Right lobe of liver (tissue), 4 donors: ENCODE data around the gene NDUFAF2.

Experiments used
- CTCF ChIP-seq, 4 donors: fragments of 200-600 bp in 3 of 4; fragments of 450-650 bp in 1 of 4; IDR thresholded peaks; one replicate each; pipeline versions ENCODE4 v1.5.1 to v1.8.0; 2016 to 2022; ENCODE audit warnings: antibody characterized with exemption in 4 of 4, mild to moderate bottlenecking in 2 of 4
- POLR2A ChIP-seq: fragments of 450-650 bp; IDR thresholded peaks from one replicate; pipeline ENCODE4 v1.6.1; 2017; ENCODE audit warnings: antibody characterized with exemption, mild to moderate bottlenecking
- donor health status: DM: no; HTN: no; CAD: no.
- donor health status: DM: no; HTN: no; CAD: no.
- donor health status: DM: no; HTN: yes; CAD: no.

- TF ChIP-seq POLR2A (no peak), CTCF (IDR thresholded peaks at IDR 0.05) (no peak)
Measured at GRCh38 chr5:60916646-60917045, 28.4 kb upstream of the NDUFAF2 start.
